C1 segment of cervical spinal cord (tissue), 14 donors: ENCODE results near the gene STOX2.
"Not testable (repeated sequence)": the region's sequence is repeated elsewhere in the genome, so short reads cannot be mapped to it uniquely, and the experiment has no call there.

Experiments
- DNase-seq, 14 donors: peaks; one replicate each; lab custom pipeline; 2025; lab: John Stamatoyannopoulos, UW

STOX2 gene

GRCh38 chr4:183935355-183936005 is 30.4 kb downstream of the STOX2 start:
- no peak for DNase-seq

GRCh38 chr4:183936047-183936446 is 30.9 kb downstream of the STOX2 start:
- no peak for DNase-seq

- no peak for DNase-seq
Measured at GRCh38 chr4:183936574-183937345, 31.7 kb downstream of the STOX2 start.

GRCh38 chr4:183940864-183941263 is 35.8 kb downstream of the STOX2 start:
- DNase-seq: no peak

GRCh38 chr4:183941964-183942363 is 36.9 kb downstream of the STOX2 start:
- DNase-seq: no peak

GRCh38 chr4:183945741-183946140 is 40.6 kb downstream of the STOX2 start:
- DNase-seq: no peak

GRCh38 chr4:183950536-183950935 is 45.4 kb downstream of the STOX2 start:
- DNase-seq: no peak

GRCh38 chr4:183952652-183953051 is 47.5 kb downstream of the STOX2 start:
- not testable (repeated sequence) for DNase-seq

- peak in 3 of 14 donors; percentile 7 to 47 (median 11) for DNase-seq
Measured at GRCh38 chr4:183959319-183960045, 54.4 kb downstream of the STOX2 start.

- peak in 13 of 14 donors; percentile 5 to 93 (median 82) for DNase-seq
Measured at GRCh38 chr4:183960046-183960420, 54.9 kb downstream of the STOX2 start.

GRCh38 chr4:183960962-183961541 is 55.9 kb downstream of the STOX2 start:
- peak in 7 of 14 donors; percentile 22 to 67 (median 41) for DNase-seq

GRCh38 chr4:183961795-183962194 is 56.7 kb downstream of the STOX2 start:
- no peak for DNase-seq

- no peak for DNase-seq
Measured at GRCh38 chr4:183962419-183962818, 57.3 kb downstream of the STOX2 start.

- DNase-seq: no peak
Measured at GRCh38 chr4:183966371-183966770, 61.3 kb downstream of the STOX2 start.

- DNase-seq: no peak
Measured at GRCh38 chr4:183967266-183967665, 62.2 kb downstream of the STOX2 start.

- no peak for DNase-seq
Measured at GRCh38 chr4:183968502-183968901, 63.4 kb downstream of the STOX2 start.

- DNase-seq: no peak
Measured at GRCh38 chr4:183968931-183969330, 63.8 kb downstream of the STOX2 start.

- DNase-seq: no peak
Measured at GRCh38 chr4:183969596-183969995, 64.5 kb downstream of the STOX2 start.

GRCh38 chr4:183971929-183972490 is 66.9 kb downstream of the STOX2 start:
- peak in 4 of 14 donors; percentile 15 to 35 (median 22) for DNase-seq

GRCh38 chr4:183977707-183978106 is 72.6 kb downstream of the STOX2 start:
- no peak for DNase-seq

- DNase-seq: peak in 4 of 14 donors; percentile 28 to 42 (median 32)
Measured at GRCh38 chr4:183984566-183984965, 79.5 kb downstream of the STOX2 start.

- DNase-seq: no peak
Measured at GRCh38 chr4:183985786-183986185, 80.7 kb downstream of the STOX2 start.
